ENCODE data around the gene CTNNA3.
A peak's percentile ranks its signal among the peaks of the same experiment; 100 is the strongest.
"Not testable (repeated sequence)": the region's sequence is repeated elsewhere in the genome, so short reads cannot be mapped to it uniquely, and the experiment has no call there.

CTNNA3 gene

GRCh38 chr10:66349076-66349475 is 1346.9 kb downstream of the CTNNA3 start:
- H3K4me3 ChIP-seq: no peak overlapping the region
- H3K4me1 ChIP-seq: no peaks in the 10 kb centered on the region
- no peaks in the 10 kb centered on the region for H3K27me3 ChIP-seq (ENCODE audit: low read depth)
- H3K36me3 ChIP-seq (replicated peaks): no peaks in the 10 kb centered on the region
- in situ Hi-C loops (cut with MboI; ENCODE audit: low sequenced_read_pairs): no loop called here
- H3K9me3 ChIP-seq: no peaks in the 10 kb centered on the region
- DNase-seq (ENCODE audit: low spot score in 2 of 2): no peak

GRCh38 chr10:66337211-66337610 is 1358.8 kb downstream of the CTNNA3 start:
- no peaks in the 10 kb centered on the region for H3K4me1 ChIP-seq
- H3K36me3 ChIP-seq (replicated peaks): no peaks in the 10 kb centered on the region
- H3K4me3 ChIP-seq: no peak overlapping the region
- no peaks in the 10 kb centered on the region for H3K27me3 ChIP-seq (ENCODE audit: low read depth)
- DNase-seq (ENCODE audit: low spot score in 2 of 2): no peak
- in situ Hi-C loops (cut with MboI; ENCODE audit: low sequenced_read_pairs): no loop called here
- no peaks in the 10 kb centered on the region for H3K9me3 ChIP-seq

- H3K36me3 ChIP-seq (replicated peaks): no peaks in the 10 kb centered on the region
- in situ Hi-C loops (cut with MboI; ENCODE audit: low sequenced_read_pairs): no loop called here
- no peaks in the 10 kb centered on the region for H3K9me3 ChIP-seq
- no peaks in the 10 kb centered on the region for H3K27me3 ChIP-seq (ENCODE audit: low read depth)
- DNase-seq (ENCODE audit: low spot score in 2 of 2): no peak
- no peak overlapping the region for H3K4me3 ChIP-seq
- no peaks in the 10 kb centered on the region for H3K4me1 ChIP-seq
Measured at GRCh38 chr10:66336791-66337190, 1359.2 kb downstream of the CTNNA3 start.

GRCh38 chr10:66335753-66336152 is 1360.2 kb downstream of the CTNNA3 start:
- DNase-seq (ENCODE audit: low spot score in 2 of 2); H3K36me3 ChIP-seq (replicated peaks); H3K4me3 ChIP-seq; in situ Hi-C loops (cut with MboI; ENCODE audit: low sequenced_read_pairs); H3K9me3 ChIP-seq; H3K4me1 ChIP-seq; H3K27me3 ChIP-seq (ENCODE audit: low read depth): not testable (repeated sequence)

GRCh38 chr10:66329147-66329546 is 1366.8 kb downstream of the CTNNA3 start:
- no peaks in the 10 kb centered on the region for H3K36me3 ChIP-seq (replicated peaks)
- no peaks in the 10 kb centered on the region for H3K27me3 ChIP-seq (ENCODE audit: low read depth)
- no peaks in the 10 kb centered on the region for H3K9me3 ChIP-seq
- in situ Hi-C loops (cut with MboI; ENCODE audit: low sequenced_read_pairs): no loop called here
- DNase-seq (ENCODE audit: low spot score in 2 of 2): no peak
- no peak overlapping the region for H3K4me3 ChIP-seq
- H3K4me1 ChIP-seq: no peaks in the 10 kb centered on the region; the same call in 1 of the 2 replicates

GRCh38 chr10:66326876-66327275 is 1369.1 kb downstream of the CTNNA3 start:
- Histone ChIP-seq H3K4me1 (no peaks in the 10 kb centered on the region; the same call in 1 of the 2 replicates), H3K4me3 (no peak overlapping the region), H3K36me3 (replicated peaks) (no peaks in the 10 kb centered on the region), H3K27me3 (ENCODE audit: low read depth) (no peaks in the 10 kb centered on the region), H3K9me3 (no peaks in the 10 kb centered on the region)
- in situ Hi-C loops (cut with MboI; ENCODE audit: low sequenced_read_pairs): no loop called here
- DNase-seq (ENCODE audit: low spot score in 2 of 2): peak in 1 of 2 experiments; percentile 23

GRCh38 chr10:66322777-66323176 is 1373.2 kb downstream of the CTNNA3 start:
- Histone ChIP-seq H3K27me3 (ENCODE audit: low read depth) (no peaks in the 10 kb centered on the region), H3K36me3 (replicated peaks) (no peaks in the 10 kb centered on the region), H3K4me1 (no peaks in the 10 kb centered on the region; the same call in 1 of the 2 replicates), H3K9me3 (no peaks in the 10 kb centered on the region), H3K4me3 (no peak overlapping the region)
- in situ Hi-C loops (cut with MboI; ENCODE audit: low sequenced_read_pairs): no loop called here
- no peak for DNase-seq (ENCODE audit: low spot score in 2 of 2)

- Histone ChIP-seq H3K4me3 (no peak overlapping the region), H3K27me3 (ENCODE audit: low read depth) (no peaks in the 10 kb centered on the region), H3K4me1 (no peaks in the 10 kb centered on the region; the same call in 1 of the 2 replicates), H3K9me3 (no peaks in the 10 kb centered on the region), H3K36me3 (replicated peaks) (no peaks in the 10 kb centered on the region)
- in situ Hi-C loops (cut with MboI; ENCODE audit: low sequenced_read_pairs): no loop called here
- DNase-seq (ENCODE audit: low spot score in 2 of 2): no peak
Measured at GRCh38 chr10:66321723-66322665, 1374.0 kb downstream of the CTNNA3 start.

- no peaks in the 10 kb centered on the region for H3K36me3 ChIP-seq (replicated peaks)
- no peaks in the 10 kb centered on the region for H3K27me3 ChIP-seq (ENCODE audit: low read depth)
- H3K4me1 ChIP-seq: no peaks in the 10 kb centered on the region
- no peak overlapping the region for H3K4me3 ChIP-seq
- DNase-seq (ENCODE audit: low spot score in 2 of 2): no peak
- in situ Hi-C loops (cut with MboI; ENCODE audit: low sequenced_read_pairs): no loop called here
- no peaks in the 10 kb centered on the region for H3K9me3 ChIP-seq
Measured at GRCh38 chr10:66318761-66319160, 1377.2 kb downstream of the CTNNA3 start.

- in situ Hi-C loops (cut with MboI; ENCODE audit: low sequenced_read_pairs): no loop called here
Measured at GRCh38 chr10:66307826-66308225, 1388.2 kb downstream of the CTNNA3 start.

GRCh38 chr10:66301078-66301477 is 1394.9 kb downstream of the CTNNA3 start:
- Histone ChIP-seq H3K9me3 (no peaks in the 10 kb centered on the region), H3K4me1 (no peaks in the 10 kb centered on the region), H3K27me3 (ENCODE audit: low read depth) (no peaks in the 10 kb centered on the region), H3K36me3 (replicated peaks) (no peaks in the 10 kb centered on the region), H3K4me3 (no peak overlapping the region)
- in situ Hi-C loops (cut with MboI; ENCODE audit: low sequenced_read_pairs): no loop called here
- DNase-seq (ENCODE audit: low spot score in 2 of 2): no peak

More at GRCh38 chr10:66307826-66308225, 1388.2 kb downstream of the CTNNA3 start:
- DNase-seq (ENCODE audit: low spot score in 2 of 2): no peak
- Histone ChIP-seq H3K36me3 (replicated peaks) (no peaks in the 10 kb centered on the region), H3K27me3 (ENCODE audit: low read depth) (no peaks in the 10 kb centered on the region), H3K4me1 (peaks cover 5% of the 10 kb centered on the region; the same call in 1 of the 2 replicates), H3K9me3 (no peaks in the 10 kb centered on the region), H3K4me3 (no peak overlapping the region)

- Histone ChIP-seq H3K9me3 (no peaks in the 10 kb centered on the region), H3K27me3 (ENCODE audit: low read depth) (no peaks in the 10 kb centered on the region), H3K4me1 (no peaks in the 10 kb centered on the region), H3K4me3 (no peak overlapping the region), H3K36me3 (replicated peaks) (no peaks in the 10 kb centered on the region)
- no peak for DNase-seq (ENCODE audit: low spot score in 2 of 2)
- in situ Hi-C loops (cut with MboI; ENCODE audit: low sequenced_read_pairs): no loop called here
Measured at GRCh38 chr10:66295602-66296001, 1400.4 kb downstream of the CTNNA3 start.

- Histone ChIP-seq H3K9me3 (no peaks in the 10 kb centered on the region), H3K36me3 (replicated peaks) (no peaks in the 10 kb centered on the region), H3K4me1 (no peaks in the 10 kb centered on the region), H3K27me3 (ENCODE audit: low read depth) (no peaks in the 10 kb centered on the region), H3K4me3 (no peak overlapping the region)
- DNase-seq (ENCODE audit: low spot score in 2 of 2): no peak
- in situ Hi-C loops (cut with MboI; ENCODE audit: low sequenced_read_pairs): no loop called here
Measured at GRCh38 chr10:66294538-66294937, 1401.5 kb downstream of the CTNNA3 start.

GRCh38 chr10:66292922-66293321 is 1403.1 kb downstream of the CTNNA3 start:
- no peaks in the 10 kb centered on the region for H3K9me3 ChIP-seq
- no peaks in the 10 kb centered on the region for H3K4me1 ChIP-seq
- no peak overlapping the region for H3K4me3 ChIP-seq
- in situ Hi-C loops (cut with MboI; ENCODE audit: low sequenced_read_pairs): no loop called here
- H3K27me3 ChIP-seq (ENCODE audit: low read depth): no peaks in the 10 kb centered on the region
- H3K36me3 ChIP-seq (replicated peaks): no peaks in the 10 kb centered on the region
- no peak for DNase-seq (ENCODE audit: low spot score in 2 of 2)

Data from HAP-1 (cell line).